Middle frontal gyrus (tissue), 1 donor: ENCODE measurements around the gene GLRX.
"Not testable (repeated sequence)": the region's sequence is repeated elsewhere in the genome, so short reads cannot be mapped to it uniquely, and the experiment has no call there.

Experiments used
- DNase-seq: peaks from one replicate; pipeline ENCODE4 v3.0.0-alpha.2; 2015; ENCODE audit warnings: low spot score; ENCODE audit errors: extremely low spot score

Gene GLRX

DNA sequence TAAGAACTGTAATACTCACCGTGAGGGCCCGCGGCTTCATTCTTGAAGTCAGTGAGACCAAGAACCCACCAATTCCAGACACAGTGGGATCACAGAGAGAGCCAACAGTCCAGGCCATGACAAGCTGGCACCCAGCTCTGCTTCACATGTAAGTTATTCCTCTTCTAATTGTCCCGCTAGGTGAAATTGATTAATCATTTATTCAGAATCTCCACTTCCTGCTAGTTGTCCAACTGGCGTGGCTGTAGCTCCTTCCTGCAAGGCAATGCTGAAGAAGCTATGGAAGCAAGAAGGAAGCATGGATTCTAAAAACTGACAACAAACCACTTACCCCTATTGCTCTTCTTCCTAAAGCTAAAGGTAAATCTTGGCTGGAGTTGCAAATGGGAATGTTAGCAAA, 30.0 kb upstream of the GLRX start:
- DNase-seq: no peak

DNA sequence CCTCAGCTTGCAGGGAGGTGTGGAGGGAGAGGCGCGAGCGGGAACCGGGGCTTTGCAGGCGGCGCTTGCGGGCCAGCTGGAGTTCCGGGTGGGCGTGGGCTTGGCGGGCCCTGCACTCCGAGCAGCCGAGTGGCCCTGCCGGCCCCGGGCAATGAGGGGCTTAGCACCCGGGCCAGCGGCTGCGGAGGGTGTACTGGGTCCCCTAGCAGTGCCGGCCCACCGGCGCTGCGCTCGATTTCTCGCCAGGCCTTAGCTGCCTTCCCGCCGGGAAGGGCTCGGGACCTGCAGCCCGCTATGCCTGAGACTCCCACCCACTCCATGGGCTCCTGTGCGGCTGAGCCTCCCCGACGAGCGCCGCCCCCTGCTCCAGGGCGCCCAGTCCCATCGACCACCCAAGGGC, 28.6 kb upstream of the GLRX start:
- DNase-seq: not testable (repeated sequence)

DNA sequence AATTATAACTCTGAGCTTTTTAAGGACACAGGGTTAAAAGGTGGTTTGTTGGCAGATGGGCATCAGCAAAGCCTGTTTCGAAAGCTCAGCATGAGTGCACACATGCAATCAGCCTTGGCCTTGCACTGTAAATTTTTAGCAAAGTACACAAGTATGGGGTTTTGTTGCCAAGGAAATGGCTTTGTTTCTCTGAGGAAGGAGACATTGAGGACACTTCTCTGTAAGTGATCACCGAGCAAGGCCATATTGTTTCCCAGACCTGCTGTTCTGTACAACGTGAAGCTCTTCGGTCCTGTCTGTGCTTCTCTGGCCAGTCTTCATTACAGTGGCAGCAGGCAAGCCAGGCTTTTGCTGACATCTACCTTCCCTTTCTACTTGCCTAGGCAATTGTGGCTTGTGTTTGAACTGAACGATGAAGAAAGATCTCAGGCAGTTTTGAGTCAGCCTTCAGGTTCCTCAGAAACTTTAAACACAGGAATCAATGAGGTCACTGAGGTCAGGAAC, 27.9 kb upstream of the GLRX start:
- no peak for DNase-seq

DNA sequence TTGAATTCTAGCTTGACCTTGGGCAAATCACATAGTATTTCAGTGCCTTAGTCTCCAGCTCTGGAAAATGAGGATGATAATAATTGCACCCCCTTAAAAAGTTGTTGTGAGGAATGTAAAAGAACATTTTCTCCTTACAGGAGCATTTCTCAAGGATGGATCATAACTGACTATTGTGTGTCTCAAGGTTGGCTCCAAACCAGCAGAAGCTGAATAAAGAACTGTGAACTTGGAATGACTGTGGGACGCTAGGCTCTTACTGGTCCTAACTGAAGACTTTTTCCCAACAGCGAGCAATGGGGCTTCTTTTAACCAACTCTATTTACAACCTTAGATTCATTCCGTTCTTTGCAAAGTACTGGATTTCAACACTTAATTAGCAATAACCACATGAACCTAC, 26.2 kb upstream of the GLRX start:
- no peak for DNase-seq

DNA sequence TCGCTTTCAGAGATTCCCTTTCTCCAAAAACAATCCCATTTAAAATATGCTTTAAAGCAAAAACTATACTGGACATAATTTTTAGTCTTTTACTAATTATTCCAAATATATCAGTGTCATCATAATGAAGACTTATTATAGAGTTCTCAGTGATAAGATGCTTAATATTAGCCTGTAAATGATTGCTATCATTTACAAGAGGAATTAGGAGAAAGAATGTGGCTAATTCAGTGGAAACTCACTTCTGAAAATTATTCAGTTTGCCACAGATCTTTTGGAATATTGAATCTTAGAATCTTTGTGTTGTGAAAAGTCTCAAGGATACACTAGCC, 24.7 kb upstream of the GLRX start:
- DNase-seq: no peak

DNA sequence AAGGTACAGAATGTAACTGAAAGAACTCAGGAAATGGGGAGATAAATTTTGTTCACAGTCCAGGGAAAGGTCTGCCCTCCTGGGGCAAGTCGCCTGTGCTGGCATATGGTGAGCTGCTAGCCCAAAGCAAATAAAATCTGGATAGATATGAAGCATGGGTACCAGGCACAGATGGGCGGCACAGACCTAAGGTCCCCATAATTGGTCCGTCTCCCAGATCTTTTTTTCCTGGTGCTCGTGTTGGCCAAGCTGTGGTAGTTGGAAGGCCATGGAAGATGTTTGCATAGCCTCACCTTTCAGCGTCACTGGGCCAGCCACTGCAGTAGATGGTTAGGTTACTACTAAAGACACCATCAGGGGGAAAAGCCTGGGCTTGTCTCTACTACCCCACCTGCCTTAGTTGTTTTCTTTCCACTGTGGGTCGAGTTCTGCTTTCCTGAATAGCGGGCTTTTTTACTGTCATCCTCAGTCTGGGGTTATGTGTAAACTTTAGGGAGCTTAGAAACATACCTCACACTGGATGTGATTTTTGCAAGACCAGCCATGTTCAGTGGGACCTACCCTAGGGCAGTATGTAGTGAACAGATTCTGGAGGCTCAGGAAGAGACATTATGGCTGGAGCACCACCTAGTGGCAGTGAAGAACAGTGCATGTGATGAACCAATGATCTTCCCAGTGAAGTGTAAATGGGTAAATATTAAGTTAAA, 24.2 kb upstream of the GLRX start:
- peak; percentile 81 for DNase-seq

DNA sequence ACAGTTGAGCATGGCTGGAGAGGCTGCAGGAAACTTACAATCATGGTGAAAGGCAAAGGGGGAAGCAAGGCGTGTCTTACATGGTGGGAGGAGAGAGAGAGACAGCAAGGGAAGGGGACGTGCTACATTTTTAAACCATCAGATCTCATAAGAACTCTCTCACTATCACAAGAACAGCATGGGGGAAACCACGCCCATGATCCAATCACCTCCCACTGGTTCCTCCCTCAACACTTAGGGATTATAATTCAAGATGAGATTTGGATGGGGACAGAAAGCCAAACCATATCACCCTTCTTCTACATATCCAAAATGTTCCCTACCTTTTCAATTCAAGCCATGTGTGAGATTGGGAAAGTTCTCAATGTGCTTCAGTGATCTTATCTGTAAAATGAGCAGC, 22.9 kb upstream of the GLRX start:
- DNase-seq: no peak

DNA sequence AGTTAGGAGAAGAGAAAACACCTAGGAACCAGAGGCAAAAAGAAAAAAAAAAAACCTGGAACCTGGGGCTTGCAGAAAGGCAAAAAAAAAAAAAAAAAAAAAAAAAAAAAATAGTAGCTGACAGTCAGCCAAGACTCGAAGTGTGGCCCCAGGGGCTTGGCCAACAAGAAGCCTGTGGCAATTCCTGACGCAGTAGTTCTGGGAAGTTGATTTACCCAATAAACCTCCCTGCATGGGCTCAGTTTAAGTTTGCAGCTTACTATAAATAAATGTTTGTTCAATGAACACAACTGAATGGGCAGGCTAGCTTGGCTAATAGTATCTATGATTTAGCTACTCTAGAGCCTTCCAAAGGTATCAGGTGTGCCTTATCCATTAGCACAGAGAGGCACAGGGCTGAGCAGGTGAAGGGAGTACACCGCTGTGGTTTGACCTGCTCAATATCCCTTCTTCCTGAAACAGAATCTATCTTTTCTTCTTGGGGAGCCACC, 21.3 kb upstream of the GLRX start:
- no peak for DNase-seq

DNA sequence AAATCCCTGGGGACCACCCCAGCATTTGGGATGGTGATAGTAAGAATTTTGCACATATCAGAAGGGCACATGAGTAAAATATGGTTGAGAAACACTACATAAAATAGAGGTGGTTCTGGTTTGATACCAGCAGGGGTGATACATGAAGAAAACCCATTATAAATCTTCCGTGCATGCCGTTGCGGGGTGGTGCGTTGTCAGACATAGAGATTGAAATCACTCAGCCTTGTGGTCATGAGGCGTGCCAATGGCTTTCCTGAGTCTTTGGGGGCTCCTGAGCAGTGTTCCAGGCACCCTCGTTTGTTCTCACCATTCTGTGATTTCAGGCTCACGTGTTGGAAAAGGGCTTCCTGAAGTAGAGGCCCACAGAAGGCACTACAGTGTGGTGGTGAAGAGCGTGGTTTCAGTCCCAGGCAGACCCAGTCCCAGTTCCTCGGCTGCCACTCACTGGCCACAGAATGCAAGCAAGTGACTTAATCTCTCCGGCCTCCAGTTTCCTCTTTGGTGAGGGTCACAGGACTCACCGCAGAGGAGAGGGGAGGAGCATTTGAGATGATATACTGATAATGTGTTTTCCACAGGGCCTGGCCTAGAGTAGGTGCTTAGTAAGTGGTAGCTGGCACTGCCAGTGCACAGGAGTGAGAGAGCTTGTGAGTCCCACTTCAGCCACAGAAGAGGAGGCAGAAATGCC, 20.5 kb upstream of the GLRX start:
- DNase-seq: no peak

DNA sequence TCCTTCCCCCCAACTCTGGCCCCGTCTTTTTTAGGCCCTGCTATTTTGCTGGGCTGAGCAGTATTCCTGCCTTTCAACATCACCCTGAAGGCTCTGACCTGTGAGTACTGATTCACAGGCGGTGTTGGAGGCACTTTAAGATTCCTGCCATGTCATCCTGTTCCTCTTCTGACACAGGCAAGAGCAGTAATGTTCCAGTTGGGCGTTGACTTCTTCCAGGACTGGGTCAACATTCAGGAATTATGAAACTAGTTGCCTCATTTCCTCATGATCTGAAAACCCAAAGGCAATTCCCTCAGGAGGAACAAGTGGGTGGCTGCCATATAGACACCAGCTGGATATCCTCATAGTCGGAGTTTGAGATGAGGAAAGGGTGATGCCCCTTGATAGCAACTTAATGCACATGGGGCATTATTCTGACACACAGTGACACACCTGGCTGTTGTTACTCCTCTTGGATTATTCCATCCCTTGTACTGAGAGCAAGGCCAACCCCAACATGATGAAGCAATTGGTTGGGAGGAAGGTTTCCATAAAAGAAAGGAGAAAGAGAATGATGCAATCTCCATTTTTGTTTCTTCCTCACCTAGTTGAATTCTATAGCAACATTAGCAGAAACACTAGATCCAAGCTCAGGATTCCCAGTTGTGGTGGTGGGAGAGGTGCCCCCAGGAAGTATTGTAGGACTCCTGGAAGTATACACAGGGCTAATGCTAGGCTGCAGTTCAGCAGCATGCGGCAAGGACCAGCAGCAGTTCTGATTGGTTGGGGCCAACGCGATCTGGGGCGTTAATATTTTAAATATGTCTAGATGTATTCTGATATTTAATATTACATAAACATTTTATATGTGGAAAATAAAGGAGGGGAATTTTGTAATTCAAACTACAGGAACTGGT, 19.6 kb upstream of the GLRX start:
- no peak for DNase-seq

DNA sequence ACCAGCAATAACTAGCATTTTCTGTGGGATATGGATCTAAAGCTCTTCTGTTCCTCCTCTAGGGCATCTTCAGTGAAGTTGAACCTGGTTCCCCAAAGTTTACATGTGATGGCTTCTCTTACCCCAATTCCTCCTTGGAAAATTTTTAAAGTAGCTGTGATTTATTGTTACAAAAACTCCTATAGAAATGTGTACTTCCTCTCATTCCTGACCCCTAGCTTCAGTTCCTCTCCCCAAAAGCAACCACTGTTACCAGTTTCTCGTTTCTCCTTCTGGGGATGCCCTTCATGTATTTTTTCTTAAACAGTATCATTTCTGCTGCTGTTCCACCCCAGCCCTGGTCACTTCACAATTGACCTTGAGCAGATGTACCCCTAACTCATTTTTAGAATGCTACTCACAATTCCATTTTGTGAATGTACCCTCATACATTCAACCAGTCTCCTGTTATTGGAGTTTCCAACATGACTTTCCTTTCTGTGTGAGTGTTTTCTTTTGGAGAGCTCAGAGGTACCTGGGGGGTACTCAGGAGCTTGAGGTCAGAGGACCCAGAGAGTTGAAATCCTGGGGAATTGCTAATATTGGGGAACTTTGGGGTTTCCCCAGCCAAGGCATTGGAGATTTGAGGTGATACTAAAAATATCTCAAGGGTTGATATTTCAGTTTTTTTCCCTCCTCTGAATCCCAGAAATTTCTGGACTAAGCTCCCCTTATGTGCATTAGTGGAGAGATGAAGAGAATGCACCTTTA, 18.6 kb upstream of the GLRX start:
- no peak for DNase-seq

DNA sequence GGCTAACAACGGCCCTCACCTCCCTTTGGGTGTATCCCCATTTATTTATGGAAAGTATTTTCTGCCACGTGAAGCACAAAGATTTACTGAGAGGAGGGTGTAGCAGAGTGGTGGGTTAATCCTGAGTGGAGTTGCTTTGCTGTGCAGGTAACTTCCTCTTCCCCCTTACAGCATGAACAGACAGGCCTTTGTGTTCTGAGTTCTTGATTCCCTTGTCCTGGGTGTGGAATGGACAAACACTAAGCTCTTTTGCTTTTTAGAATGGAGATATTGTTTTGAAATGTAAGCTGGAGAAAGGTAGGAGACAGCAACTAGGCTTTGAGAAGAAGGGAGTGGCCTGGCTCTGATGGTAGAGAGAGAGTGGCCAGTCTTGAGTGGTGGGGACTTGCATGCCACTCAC, 17.1 kb upstream of the GLRX start:
- DNase-seq: no peak

DNA sequence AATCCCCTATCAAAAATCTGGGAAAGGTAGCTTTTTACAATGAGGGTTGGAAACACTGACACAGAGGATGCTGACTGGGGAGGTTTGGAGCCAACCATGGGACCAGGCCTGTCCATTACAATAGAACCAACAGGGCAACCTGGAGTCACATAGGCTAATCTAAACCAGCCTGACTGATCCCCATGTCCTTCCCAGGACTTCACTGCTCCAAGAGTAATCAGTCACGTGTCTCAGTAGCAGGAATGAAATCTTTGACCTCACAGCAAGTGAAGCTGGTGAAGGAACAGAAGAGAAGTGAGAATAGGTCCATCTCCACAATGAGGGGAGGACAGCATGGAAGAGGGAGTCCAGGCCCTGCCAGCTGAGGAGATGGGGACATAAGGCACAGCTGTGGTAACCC, 16.0 kb upstream of the GLRX start:
- DNase-seq: no peak

DNA sequence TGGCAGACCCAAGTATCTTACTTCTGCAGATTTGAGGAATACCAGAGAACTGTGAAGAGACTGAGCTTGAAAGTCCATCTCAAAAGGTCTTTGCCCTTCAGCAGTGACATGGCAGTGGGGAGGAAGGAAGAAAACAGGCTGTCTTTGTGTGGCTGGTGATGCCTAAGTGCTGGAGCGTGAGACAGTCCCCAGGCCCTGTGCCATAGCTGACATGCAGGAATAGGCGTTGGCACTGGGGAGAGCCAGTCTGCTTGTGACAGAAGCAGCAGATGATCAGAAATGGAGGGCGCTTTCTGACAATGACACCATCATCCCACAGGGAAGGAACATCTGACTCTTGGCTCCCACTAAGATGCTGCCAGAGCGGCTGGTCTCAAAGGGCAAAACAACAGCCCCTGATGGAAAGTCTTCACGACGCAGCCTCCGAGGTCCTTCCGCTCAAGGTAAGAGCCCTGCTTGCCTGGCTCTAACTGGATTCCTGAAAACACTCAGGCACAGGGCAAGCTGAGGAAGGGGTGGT, 15.5 kb upstream of the GLRX start:
- DNase-seq: no peak

DNA sequence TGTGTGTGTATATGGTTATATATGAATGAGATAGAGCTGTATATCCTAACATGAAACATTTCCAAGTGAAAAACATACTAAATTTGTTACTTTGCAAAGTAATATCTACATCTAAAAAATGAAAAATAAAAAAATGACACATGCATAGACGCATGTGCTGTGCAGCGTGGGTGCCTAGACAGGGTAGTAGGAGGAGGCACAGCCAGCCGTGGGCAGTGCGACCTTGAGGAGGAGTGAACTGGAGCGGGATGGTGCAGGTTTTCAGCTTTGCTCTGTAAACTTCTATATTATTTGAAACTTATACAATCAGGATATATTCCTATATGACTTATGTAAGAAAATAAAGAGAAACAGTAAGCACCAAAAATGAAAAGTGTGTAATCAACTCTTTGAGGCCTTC, 15.0 kb upstream of the GLRX start:
- DNase-seq: no peak

DNA sequence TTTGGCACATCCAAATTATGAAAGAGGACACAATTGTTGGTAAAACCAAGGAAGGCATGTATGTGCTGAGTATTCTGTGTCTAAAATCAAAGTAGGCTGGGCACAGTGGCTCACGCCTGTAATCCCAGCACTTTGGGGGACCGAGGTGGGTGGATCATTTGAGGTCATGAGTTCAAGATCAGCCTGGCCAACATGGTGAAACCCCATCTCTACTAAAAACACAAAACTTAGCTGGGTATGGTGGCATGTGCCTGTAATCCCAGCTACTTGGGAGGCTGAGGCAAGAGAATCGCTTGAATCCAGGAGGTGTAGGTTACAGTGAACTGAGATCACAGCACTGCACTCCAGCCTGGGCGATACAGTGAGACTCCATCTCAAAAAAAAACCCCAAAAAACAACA, 14.4 kb upstream of the GLRX start:
- DNase-seq: not testable (repeated sequence)

DNA sequence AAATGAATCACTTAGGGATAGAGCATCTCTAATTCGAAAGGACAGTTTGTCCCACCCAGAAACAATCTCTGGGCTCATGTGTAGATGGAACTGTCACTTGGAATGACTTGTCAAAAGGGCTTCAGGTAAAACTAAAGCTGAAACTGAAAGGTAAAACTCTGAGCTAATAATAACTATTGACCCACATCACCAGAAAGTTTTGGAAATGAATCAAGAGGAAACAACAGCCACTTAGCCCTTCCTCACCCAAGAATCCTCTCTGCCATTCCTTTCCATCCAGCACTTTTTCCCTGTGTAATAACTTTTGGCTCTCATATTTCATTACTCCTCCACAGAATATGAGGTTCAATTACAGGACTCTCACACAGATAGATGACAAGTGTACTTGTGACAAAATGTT, 14.0 kb upstream of the GLRX start:
- DNase-seq: no peak

DNA sequence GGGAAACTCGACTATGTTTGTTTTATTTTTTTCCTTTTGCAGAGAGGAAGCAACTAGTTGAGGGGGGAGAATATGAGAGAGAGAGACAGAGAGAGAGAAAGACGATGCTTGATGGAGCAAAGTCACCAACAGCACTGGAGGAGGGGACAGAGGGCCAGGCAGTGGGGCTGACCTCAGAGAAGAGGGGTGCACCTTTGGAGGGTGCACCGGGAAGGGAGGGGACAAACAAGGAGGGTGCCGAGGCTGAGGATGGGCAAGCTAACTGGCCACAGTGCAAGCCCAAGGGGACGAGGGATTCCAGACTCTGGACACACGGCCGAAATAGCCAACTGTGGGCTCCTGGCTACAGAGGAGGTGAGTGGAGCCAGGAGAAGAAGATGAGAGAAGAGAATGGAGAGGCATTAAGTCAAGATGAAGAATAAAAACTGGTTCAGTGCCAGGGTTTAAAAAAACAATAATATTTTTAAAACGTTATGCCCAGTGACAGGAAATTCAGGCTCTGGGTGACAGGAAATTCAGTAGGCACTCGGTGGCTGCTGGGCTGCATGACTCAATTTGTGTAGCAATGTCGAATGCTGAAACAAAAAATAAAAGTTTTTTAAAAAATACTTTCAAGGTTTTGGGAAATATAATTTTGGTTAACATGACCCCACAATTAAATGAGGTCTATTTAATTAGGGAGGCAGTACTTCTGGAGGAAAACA, 13.3 kb upstream of the GLRX start:
- no peak for DNase-seq

DNA sequence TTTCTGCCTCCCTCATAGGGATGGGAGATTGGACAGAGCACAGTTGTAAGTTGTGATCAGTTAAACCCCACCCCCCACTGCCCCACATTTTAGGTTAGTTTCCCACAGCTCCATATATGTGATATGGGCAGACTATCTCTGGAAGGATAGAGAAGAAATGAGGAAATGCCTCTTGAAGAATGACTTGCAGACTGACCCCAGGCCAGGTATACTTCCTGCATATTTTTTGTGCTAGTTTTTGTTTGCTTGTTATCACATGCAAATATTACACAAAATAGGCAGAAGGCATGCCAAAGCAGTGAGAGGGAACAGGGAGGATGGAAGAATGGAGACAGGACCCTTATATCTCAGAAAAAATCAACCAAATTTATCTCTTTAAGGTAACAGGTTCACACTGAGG, 10.1 kb upstream of the GLRX start:
- DNase-seq: no peak

DNA sequence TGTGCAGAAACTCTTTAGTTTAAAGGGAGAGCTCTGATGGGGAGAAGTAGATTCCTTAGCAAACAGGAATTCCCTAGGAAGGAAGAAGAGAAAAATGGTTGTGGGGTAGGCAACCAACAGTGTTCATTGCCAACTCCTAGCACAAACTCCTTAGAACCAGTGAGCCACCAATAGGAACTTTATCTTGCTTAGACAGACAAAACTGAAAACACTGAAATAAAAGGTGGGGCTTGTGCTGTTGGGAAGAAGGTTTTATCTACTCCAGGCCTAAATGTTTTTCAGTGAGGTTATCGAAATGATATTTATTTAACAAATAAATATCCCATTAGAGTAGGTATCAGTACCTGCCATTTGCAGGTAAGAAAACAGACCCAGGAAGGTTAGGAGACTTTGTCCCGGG, 7.7 kb upstream of the GLRX start:
- DNase-seq: no peak

DNA sequence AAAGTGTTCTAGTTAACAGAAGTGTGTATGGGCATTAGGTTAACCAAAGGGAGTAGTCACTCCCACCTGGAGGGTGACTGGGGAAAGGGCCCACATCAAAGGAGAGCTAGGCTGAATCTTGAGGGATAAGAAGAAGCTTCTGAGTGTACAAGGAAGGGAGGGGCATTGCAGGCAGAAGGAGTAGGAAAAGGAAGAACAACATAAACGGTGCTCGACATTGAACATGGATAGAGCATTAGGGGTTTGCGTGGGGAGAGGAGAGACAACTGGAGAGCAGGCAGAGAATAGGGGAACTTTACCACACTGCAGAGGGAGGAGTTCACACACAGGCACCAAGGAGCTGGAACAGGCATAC, 5.3 kb upstream of the GLRX start:
- no peak for DNase-seq
